Measurements from ENCODE around the gene CPXM1.
"Not testable (repeated sequence)": the region's sequence is repeated elsewhere in the genome, so short reads cannot be mapped to it uniquely, and the experiment has no call there.

The CPXM1 gene

DNA sequence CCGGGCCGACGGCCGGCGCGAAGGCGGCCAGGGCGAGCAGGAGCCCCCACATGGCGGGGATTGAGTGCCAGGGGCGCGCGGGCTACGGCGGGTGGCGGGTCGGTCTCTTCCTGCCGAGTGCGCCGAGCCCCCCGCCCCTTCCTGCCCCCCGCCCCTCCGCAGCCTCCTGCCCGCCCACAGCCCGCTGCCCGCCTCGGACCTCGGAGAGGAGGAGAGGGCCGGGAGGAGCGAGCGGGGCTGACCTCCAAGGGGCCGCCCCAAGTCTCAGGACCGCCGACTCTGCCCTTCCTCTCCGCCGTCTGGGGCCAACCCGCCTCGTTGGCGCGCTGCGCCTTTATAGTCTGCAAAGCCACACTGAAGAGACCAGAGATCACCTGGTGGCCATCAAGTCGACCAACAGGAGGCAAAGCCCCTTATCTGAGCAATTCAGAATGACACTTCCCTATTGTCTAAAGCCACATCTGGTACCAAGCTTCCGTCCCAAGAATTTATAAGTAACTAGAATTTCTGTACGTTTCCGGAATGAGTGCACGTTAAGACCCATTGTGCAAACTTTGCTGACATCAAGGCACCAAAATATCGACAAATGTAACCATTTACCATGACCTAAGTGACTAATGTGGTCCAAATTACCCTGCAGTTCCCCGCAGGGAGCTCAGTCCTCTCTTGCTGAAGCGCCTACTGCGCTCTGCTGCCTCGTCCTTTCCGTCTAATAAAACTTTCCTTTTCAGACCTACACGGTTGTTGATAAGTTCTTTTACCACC, at the start of gene CPXM1:
TSS of gene CPXM1 (minus strand) at position 107 of the 765 bp plus-strand sequence. CDS start at position 52, 55 bp downstream.
- DNase-seq, result peak in 1 of 10 donors; percentile 74
- intact Hi-C loops (cut with DNase I), result no loop called here

DNA sequence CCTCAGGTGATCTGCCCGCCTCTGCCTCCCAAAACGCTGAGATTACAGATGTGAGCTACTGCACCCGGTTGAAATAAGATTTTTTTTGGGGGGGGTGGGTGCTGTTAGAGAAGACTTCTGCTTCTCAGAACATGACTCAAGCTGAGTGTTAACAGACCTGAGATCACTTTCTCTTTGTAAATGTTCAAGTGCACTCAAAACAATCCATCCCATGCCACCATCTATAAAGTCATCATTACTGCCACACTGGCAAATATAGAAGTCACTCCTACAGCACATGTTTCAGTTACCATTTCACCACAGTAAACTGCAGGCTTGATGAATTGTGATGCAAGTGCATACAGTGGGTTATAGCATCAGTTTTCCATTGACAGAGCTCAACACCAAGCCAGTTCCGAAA, 49.1 kb upstream of the CPXM1 start:
- intact Hi-C loops (cut with DNase I), result no loop called here
- no peak for DNase-seq

DNA sequence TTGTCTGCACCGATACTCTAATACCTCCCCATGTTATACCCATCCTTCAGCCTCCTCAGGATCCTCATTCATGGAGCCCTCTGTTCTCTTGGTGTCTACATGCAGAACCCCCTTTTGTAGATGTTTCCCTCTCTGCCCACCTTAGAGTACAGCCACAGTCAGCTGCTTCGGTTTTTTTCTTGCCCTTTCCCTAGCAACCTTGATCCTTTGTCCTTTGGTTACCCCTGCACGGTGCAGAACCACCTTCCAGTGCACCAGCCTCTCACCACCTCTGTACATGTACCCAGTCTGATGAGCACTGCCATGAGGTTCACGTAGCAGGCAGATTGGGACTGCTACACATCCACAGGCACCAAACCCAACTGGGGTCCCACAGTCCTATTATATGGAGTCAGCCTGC, 47.4 kb upstream of the CPXM1 start:
- no peak for DNase-seq
- intact Hi-C loops (cut with DNase I), result no loop called here

DNA sequence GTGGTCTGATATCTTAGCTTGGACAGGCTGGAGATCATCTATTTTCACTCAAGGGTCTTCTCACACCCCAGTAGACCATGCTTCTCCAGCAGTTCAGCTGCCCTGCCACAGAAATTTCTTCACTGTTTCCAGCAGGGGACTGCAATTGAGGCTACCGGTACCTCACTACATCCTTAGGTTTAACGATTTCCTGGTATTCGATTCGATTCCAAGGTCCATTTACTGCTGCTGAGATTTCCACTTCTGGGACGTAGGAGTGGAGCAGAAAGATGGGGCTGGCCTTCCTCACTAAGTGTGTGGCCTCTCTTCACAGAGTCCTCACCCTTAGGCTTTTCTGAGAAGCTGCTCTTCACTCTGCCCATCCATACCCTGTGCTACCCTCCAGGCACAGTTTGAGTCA, 46.3 kb upstream of the CPXM1 start:
- DNase-seq, result no peak
- intact Hi-C loops (cut with DNase I), result no loop called here

DNA sequence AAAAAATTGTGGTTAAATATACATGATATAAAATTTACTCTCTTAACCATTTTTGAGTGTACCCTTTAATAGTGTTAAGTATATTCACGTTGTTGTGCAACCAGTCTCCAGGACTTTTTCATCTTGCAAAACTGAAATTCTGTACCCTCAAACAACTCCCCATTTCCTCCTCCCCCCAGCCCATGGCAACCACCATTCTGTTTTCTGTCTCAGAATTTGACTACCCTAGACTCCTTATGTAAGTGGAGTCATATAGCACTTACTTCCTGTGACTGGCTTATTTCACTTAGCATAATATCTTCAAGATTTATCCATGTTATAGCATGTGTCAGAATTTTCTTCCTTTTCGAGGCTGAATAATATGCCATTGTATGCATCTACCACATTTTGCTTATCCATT, 45.2 kb upstream of the CPXM1 start:
- DNase-seq, result no peak
- intact Hi-C loops (cut with DNase I), result no loop called here

DNA sequence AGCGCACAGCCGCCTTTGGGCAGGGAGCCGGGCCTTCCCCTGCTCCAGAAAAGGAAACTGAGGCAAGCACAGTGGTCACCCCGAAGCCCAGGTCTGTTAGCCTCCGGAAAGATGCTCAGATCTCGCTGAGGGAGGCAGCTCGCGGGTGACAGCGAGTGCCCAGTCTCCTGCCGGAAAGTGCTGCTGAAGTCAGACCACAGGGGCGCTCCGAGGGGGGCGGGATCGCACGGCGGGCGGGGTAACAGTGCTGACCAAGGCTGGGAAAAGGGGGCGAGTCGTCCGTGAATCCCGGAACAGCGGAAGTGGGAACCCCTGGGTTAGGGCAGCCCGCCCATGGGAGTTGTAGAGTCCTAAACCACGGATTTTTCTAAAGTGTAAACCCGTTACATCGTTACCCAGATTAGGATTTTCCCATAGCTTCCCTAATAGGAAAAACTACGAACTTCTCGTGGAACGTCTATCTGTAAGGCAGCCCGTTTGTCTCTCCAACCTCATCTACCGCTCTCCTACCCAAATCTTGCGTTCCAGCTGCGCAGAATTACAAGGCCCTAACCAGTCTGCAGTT, 40.6 kb upstream of the CPXM1 start:
- intact Hi-C loops (cut with DNase I), result loop anchor here (2.0 kb wide), 1 partner anchor 32 kb away; the partner anchor contains the start of gene PTPRA
- peak in 7 of 10 donors; percentile 21 to 91 (median 28) for DNase-seq

DNA sequence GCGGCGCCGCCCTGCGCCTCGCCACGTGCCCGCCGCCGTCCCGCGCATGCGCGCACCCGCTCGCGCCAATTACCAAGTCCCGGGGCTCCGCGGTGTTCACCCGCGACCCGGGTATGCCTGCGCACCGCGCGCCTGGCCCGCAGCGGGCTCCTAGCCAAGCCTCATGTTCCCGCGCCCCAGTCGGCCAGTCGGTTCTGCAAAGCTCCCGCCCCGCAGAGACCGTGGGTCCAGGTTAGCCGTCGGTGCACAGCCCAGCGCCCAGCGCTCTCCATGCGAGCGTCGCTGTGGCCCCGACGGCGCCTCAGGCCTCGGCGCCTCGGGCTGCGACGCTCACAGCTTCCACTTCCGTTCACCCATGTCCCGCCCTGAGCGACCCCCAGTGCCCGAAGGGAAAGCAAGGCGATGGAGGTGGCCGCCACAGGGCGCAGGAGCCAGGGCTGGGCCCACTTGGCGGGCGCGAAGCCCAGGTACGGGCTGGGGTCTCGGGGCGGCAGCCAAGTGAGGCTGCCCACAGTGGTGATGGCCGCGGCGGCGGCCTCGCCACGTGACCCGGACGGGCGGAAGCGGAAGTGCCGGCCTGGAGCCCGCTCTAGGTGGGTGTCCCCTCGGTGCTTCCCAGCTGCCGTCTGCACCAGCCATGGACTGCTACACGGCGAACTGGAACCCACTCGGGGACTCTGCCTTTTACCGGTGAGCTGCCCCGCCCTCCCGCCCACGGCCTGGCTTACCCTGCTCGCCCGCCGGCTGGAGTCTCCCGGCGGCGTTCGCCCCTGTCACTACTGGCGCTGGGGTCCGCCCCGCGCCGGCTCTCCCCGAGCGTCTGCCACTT, 39.9 kb upstream of the CPXM1 start, which contains the start of the genes PCED1A and VPS16:
TSS of gene PCED1A (minus strand) at position 518 of the 829 bp plus-strand sequence. CDS start 743 bp downstream, outside the sequence.
TSS of gene VPS16 (plus strand) at position 608 of the 829 bp plus-strand sequence. CDS start at position 638, 30 bp downstream.
- intact Hi-C loops (cut with DNase I), result loop anchor here (2.0 kb wide), 1 partner anchor 32 kb away; the partner anchor contains the start of gene PTPRA
- peak; percentile 87 to 99 (median 90) for DNase-seq

DNA sequence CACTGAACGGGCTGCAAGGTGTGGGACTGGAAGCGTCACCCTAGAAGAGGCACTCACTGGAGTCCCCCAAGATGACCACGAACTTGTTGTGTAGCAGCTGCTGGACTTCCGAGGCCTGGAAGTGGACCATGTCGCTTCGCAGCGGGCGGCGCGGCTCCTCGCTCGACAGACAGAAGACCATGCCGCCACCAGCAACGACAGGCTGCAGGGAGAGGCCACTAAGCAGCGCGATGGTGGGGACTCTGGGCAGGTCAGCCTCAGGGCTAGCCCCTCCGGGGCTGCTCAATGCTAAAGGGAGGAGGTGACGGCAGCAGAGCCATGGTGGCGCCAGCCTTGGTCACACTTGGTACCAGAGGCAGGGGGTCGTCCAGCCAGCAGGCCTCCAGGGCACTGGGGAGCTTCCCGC, 39.3 kb upstream of the CPXM1 start:
- intact Hi-C loops (cut with DNase I), result loop anchor here (2.0 to 10.0 kb wide), 2 partner anchors 33 to 175 kb away; partner anchors contain the start of genes IDH3B and PTPRA
- DNase-seq, result no peak

DNA sequence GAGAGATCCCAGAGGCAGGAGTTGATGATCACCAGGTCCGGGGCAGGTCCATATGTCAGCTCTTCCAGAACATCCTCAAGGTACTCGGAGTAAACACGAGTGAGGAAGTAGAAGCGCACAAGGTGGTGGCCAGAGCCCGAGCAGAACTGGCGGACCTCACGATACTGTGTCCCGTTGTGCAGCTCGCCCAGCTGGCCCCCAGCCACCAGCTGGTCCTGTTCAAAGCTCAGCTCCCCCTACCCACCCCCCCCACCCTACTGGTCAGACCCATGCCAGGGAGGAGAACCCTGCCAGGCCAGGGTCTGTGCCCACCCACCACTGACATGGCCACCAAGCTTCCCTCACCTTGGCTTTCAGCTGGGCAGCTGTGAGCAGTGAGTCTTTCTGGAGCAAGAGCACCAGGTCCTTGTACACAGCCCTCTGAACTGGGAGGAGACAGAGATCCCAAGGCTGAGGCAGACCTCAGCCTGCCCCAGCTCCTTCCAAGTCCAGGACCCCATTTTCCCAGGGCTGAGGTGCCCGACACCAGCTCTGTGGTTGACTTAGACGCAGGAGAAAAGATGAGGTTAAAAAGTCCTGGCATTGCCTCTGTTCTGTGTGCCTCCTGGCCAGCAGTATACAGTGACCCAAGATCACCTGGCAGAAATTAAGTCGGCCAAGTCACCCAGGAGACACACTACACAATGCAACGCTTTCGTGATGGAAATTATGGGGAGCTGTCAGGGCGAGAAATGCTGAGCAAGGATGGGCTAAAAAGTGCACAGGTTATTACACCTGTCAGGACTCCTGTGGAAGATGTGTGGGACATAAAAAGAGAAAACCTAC, 38.6 kb upstream of the CPXM1 start:
- no peak for DNase-seq
- intact Hi-C loops (cut with DNase I), result loop anchor here (10.0 kb wide), 1 partner anchor 174 kb away; the partner anchor contains the start of gene IDH3B

DNA sequence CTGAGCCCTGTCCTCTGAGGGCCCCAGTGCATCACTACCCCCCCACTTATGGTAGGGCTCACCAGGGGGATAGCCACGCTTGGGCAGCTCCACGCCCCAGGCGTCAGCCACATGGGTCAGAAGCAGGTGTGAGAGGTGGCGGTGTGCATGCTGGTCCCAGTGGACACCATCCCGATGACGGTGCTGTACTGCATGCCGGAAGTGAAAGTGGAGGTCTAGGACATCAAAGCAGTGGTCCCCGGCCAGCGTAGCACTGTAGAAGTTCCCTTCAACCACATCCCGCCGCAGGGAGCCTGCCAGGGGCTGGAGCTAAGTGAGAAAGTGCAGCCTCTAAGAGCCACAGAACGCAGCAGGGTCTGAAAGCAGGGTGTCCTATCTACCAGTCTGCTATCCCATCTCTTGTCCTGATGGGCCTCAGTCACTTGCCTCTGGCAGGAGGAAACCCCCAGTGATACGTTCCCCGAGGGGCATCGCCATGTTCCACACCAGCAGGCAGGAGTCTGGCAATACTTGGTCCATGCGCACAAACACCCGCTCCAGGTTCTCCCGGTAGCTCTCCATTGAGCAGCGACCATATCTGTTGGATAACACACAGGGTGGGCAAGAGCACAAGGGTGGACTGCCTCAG, 37.9 kb upstream of the CPXM1 start:
- intact Hi-C loops (cut with DNase I), result loop anchor here (10.0 kb wide), 1 partner anchor 173 kb away; the partner anchor contains the start of gene IDH3B
- peak in 1 of 10 donors; percentile 73 for DNase-seq

DNA sequence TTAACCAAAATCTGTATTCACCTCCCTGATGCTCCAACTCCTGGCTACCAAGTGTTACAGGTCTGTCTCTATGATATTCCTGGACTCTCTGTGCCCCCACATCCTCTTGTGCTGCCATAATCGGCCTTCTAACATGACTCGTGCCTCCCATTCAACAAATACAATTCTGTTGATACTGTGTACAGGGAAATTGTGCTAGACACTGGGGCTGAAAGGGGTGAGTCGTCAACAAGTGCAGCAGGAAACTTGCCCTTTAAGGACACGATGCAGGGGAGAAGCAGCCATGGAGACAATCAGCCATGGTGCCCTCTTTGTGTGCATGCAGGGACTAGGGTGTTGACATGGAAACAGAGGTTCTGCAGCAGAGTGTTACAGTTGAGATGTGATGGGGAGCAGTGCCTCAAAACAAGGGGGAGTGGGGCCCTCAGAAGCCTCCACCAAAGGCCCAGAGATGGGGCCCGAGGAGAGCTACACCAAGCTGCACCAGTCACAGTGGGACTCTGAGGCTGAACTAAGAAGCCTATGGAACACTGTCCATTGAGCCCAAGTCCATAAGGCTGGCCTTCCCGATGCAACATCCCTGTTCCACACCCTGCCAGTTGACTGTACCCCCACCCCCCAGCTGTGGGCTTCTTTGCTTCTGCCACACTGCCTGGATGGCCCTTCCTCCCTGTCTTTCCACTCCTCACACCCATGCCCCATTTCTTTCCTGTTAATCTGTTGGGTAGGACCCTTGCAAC, 37.0 kb upstream of the CPXM1 start:
- no peak for DNase-seq
- intact Hi-C loops (cut with DNase I), result loop anchor here (10.0 kb wide), 1 partner anchor 173 kb away; the partner anchor contains the start of gene IDH3B

DNA sequence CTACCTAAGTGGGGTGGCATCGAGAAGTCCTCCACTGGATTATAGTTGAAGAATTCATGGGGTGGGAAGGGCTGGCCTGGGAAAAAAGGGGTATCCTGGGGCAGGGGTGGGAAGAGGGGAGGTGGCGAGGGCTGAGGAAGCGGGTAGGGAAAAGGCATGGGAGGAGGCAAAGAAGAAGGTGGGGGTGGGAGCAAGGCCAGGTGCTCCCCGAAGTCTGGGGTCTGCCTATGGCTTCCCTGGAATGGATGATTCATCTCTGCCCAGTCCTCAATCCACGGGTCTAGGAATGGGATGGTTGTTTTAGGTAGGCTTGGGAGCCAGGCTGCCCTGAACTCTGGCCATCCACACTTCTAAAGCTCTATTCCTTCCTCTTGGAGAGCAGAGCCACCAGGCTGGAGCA, 35.6 kb upstream of the CPXM1 start:
- DNase-seq, result peak in 1 of 10 donors; percentile 36
- intact Hi-C loops (cut with DNase I), result loop anchor here (10.0 kb wide), 1 partner anchor 171 kb away; the partner anchor contains the start of gene IDH3B

DNA sequence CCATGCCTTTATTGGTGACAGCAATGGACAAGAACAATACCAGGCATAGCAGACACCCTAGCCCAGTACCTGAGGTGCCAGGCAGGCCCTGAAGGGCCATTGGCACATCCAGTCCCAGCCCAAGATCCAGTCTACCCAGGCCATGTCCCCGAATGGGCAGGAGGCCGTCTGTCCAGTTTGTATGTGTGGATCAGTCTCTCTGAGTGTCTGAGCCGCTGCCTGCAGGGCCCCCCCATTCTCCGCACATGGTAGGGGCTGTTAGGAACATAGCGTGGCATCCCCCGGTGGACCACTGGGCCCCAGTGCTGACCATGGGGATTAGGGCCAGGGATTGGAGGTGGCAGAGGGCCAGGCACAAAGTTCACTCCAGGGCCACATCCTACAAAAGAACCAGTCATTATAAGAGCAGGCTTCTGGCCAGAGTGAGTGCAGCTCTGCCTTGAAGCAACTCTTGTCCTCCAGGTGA, 34.9 kb upstream of the CPXM1 start:
- intact Hi-C loops (cut with DNase I), result loop anchor here (10.0 kb wide), 1 partner anchor 171 kb away; the partner anchor contains the start of gene IDH3B
- peak in 1 of 10 donors; percentile 37 for DNase-seq

DNA sequence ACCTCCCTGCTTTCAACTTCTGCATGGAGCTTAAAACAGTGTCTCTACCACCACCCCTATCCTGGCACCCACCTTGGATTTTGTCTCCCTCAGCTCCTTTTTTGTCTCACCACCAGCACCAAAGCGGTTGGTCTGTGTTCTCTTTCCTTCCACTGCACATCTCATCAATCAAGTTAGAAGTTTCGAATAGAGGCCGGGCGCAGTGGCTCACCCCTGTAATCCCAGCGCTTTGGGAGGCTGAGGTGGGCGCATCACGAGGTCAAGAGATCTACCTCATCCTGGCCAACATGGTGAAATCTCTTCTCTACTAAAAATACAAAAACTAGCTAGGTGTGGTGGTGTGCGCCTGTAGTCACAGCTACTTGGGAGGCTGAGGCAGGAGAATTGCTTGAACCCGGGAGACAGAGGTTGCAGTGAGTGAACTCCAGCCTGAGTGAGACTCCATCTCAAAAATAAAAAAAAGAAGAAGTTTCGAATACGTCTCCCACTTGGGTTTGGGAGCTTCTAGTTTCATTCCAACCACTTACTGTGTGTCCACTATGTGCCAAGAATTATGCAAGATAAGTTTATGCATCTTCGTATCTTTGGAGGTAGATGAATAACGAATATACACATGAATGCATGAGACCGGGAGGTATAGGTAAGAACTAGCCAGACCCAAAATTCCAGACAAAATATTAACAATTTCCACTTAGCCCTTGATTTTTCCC, 34.1 kb upstream of the CPXM1 start:
- intact Hi-C loops (cut with DNase I), result loop anchor here (10.0 kb wide), 1 partner anchor 170 kb away; the partner anchor contains the start of gene IDH3B
- peak in 1 of 10 donors; percentile 67 for DNase-seq

DNA sequence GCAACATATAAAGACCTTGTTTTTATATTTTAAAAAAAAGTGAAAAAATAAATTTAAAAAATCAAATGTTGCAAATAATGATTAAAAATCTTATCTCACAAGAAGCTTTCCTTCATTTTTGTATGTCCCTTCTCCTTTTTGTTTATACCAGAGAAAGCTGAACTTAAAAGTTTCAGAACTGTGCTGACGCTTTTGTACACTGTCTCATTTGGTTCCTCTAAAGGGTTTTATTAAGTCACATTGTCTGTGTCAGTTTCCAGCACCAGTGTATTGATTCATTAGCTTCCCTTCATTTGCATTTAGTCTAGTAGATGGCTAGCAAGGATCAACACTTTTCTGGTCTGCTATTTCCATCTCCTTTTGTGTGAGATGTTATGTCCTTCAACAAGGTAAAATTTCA, 33.3 kb upstream of the CPXM1 start:
- no peak for DNase-seq
- intact Hi-C loops (cut with DNase I), result loop anchor here (10.0 kb wide), 1 partner anchor 169 kb away; the partner anchor contains the start of gene IDH3B

DNA sequence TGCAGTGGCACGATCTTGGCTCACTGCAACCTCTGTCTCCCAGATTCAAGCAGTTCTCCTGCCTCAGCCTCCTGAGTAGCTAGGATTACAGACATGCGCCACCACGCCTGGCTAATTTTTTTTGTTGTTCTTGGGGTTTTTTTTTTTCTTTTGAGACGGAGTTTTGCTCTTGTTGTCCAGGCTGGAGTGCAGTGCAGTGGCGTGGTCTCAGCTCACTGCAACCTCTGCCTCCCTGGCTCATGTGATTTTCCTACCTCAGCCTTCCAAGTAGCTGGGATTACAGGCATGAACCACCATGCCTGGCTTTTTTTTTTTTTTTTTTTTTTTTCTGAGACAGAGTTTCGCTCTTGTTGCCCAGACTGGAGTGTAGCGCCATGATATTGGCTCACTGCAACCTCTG, 30.8 kb upstream of the CPXM1 start:
- intact Hi-C loops (cut with DNase I), result loop anchor here (10.0 kb wide), 1 partner anchor 166 kb away; the partner anchor contains the start of gene IDH3B
- DNase-seq, result not testable (repeated sequence)

DNA sequence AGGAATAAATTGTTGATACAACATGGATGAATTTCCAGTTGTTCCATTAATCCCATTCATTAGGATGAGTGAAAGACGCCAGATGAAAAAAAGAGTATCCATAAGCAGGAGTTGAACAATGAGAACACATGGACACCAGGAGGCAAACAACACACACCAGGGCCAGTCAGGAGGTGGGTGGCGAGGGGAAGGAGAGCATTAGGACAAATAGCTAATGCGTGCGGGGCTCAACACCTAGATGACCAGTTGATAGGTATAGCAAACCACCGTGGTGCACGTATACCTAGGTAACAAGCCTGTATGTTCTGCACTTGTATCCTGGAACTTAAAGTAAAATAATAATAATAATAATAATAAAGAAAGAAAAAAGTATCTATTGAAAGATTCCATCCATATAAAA, 28.9 kb upstream of the CPXM1 start:
- intact Hi-C loops (cut with DNase I), result no loop called here

More for the DNA sequence above, 28.9 kb upstream of the CPXM1 start:
- no peak for DNase-seq

Measured in posterior cingulate gyrus (tissue), 11 donors.